ENCODE measurements around the gene SNAPIN. TPM values are rescaled to one million over a fixed set of nuclear protein-coding genes. Genes with fewer than 3 reads are reported as not detected.

The SNAPIN gene
- total RNA-seq, 1 experiment from 2014 or later: 46.8 TPM

- intact Hi-C loops (cut with micrococcal nuclease; ENCODE audit: unreplicated experiment): no loop called here
- H3K4me3 ChIP-seq (ENCODE audit: low read depth in 2 of 2, low read length in 2 of 2): no peak overlapping the region
- no peak for ATAC-seq
- H3K27ac ChIP-seq (ENCODE audit: low read length): no peak overlapping the region
- H3K27me3 ChIP-seq (ENCODE audit: control insufficient read depth, insufficient read depth, low read length): no peaks in the 10 kb centered on the region
- TF ChIP-seq CTCF (IDR thresholded peaks at IDR 0.05) (no peak), REST (IDR thresholded peaks at IDR 0.05; ENCODE audit: insufficient read depth in 1 of 2, low read depth in 2 of 2, low read length in 1 of 2) (no peak)
- BruUV-seq (replicated peaks): TSS peak; percentile 7
- in situ Hi-C loops (cut with HindIII; ENCODE audit: low pct_unique_long_range_greater_than_20kb, low sequenced_read_pairs): no loop called here
- no peaks in the 10 kb centered on the region for H3K9me3 ChIP-seq (ENCODE audit: control insufficient read depth, insufficient read depth, low read depth, low read length)
- no peak for DNase-seq (ENCODE audit: low read depth, low spot score)
- H3K4me1 ChIP-seq (ENCODE audit: control insufficient read depth, insufficient read depth, low read length): no peaks in the 10 kb centered on the region
- peaks cover 48% of the 10 kb centered on the region for H3K36me3 ChIP-seq (ENCODE audit: control insufficient read depth, insufficient read depth, low read length)
- POLR2A ChIA-PET: interaction anchor here (0.6 to 1.0 kb wide), 2 partner anchors 10 to 222 kb away, joined by 3 to 7 read pairs; partner anchors contain the start of gene CHTOP
- CTCF ChIA-PET: no interaction called here
Measured at GRCh38 chr1:153643816-153644215, 14.7 kb upstream of the SNAPIN start.

GRCh38 chr1:153646672-153647345 lies 11.7 kb upstream of the SNAPIN start:
- POLR2A ChIA-PET: no interaction called here
- intact Hi-C loops (cut with micrococcal nuclease; ENCODE audit: unreplicated experiment) (no loop called here), in situ Hi-C loops (cut with HindIII; ENCODE audit: low pct_unique_long_range_greater_than_20kb, low sequenced_read_pairs) (no loop called here)
- Histone ChIP-seq H3K4me1 (ENCODE audit: control insufficient read depth, insufficient read depth, low read length) (no peaks in the 10 kb centered on the region), H3K9me3 (ENCODE audit: control insufficient read depth, insufficient read depth, low read depth, low read length) (no peaks in the 10 kb centered on the region), H3K27me3 (ENCODE audit: control insufficient read depth, insufficient read depth, low read length) (no peaks in the 10 kb centered on the region), H3K36me3 (ENCODE audit: control insufficient read depth, insufficient read depth, low read length) (peaks cover 31% of the 10 kb centered on the region), H3K27ac (ENCODE audit: low read length) (no peak overlapping the region), H3K4me3 (ENCODE audit: low read depth in 2 of 2, low read length in 2 of 2) (no peak overlapping the region)
- ATAC-seq (peak; percentile 46), DNase-seq (ENCODE audit: low read depth, low spot score) (no peak)
- no TSS peak for BruUV-seq (replicated peaks)
- CTCF ChIA-PET: interaction anchor here (1.1 kb wide), 1 partner anchor 124 kb away, joined by 3 read pairs; no protein-coding TSS in a partner anchor
- no peak for TF ChIP-seq POLR2AphosphoS5 (IDR thresholded peaks at IDR 0.05; ENCODE audit: low read depth, low read length)
- TF ChIP-seq TCF7L2 (IDR thresholded peaks at IDR 0.05; ENCODE audit: low read depth, low read length): no peak
- TF ChIP-seq SIN3A (IDR thresholded peaks at IDR 0.05; ENCODE audit: borderline replicate concordance, insufficient read depth, low read depth, low read length): no peak
- TF ChIP-seq REST (IDR thresholded peaks at IDR 0.05; ENCODE audit: insufficient read depth in 1 of 2, low read depth in 2 of 2, low read length in 1 of 2): no peak
- TF ChIP-seq CTCF (IDR thresholded peaks at IDR 0.05): no peak

All from Panc1 (cell line).